DOHH2 (cell line): ENCODE data around the gene CDKN2AIP.

Source experiments
- EZH2phosphoT487 ChIP-seq: fragments of 200-600 bp; sonication (generic); IDR thresholded peaks from 2 replicates; pipeline ENCODE4 v1.6.1; 2017; ENCODE audit warnings: borderline replicate concordance, mild to moderate bottlenecking, antibody characterized with exemption, low read length, moderate library complexity, mixed read lengths
- TF ChIP-seq, protein P1 (sequence below): fragments of 200-600 bp; sonication (generic); IDR thresholded peaks from one replicate; pipeline ENCODE4 v1.5.1; 2014; ENCODE audit warnings: antibody characterized with exemption, mild to moderate bottlenecking, low read depth, low read length; ENCODE audit not compliant: poor library complexity, severe bottlenecking

DNA sequence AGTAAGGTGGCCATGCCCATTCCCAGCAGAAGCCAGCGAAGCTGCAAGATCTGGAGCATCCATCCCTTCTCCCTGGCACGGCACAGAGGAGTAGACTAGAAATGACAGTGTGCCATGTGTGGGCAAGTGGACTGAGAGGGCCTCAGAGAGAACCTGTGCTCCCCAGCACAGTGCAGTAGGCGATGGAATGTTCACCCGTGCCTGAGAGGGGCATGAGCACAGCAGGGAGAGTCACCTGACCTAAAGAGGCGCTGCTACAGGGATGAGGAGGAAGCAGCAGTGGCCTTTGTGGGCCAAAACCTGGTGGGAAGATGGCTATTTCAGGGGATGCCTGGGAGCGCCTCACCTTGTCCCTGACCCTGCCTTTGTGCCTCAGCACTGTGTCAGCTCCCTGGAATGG, 8.0 kb upstream of the CDKN2AIP start:
- TF ChIP-seq, protein P1, sequence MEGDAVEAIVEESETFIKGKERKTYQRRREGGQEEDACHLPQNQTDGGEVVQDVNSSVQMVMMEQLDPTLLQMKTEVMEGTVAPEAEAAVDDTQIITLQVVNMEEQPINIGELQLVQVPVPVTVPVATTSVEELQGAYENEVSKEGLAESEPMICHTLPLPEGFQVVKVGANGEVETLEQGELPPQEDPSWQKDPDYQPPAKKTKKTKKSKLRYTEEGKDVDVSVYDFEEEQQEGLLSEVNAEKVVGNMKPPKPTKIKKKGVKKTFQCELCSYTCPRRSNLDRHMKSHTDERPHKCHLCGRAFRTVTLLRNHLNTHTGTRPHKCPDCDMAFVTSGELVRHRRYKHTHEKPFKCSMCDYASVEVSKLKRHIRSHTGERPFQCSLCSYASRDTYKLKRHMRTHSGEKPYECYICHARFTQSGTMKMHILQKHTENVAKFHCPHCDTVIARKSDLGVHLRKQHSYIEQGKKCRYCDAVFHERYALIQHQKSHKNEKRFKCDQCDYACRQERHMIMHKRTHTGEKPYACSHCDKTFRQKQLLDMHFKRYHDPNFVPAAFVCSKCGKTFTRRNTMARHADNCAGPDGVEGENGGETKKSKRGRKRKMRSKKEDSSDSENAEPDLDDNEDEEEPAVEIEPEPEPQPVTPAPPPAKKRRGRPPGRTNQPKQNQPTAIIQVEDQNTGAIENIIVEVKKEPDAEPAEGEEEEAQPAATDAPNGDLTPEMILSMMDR: no peak
- TF ChIP-seq EZH2phosphoT487: no peak
